NT2/D1 (cell line): ENCODE data around the gene PRAMEF14.
"Not testable (repeated sequence)": the region's sequence is repeated elsewhere in the genome, so short reads cannot be mapped to it uniquely, and the experiment has no call there.

Experiments used
- DNase-seq: peaks from one replicate; pipeline ENCODE4 v3.0.0-alpha.2; 2011; ENCODE audit warnings: low read depth, low spot score
- H3K27me3 ChIP-seq: 2 replicates; pipeline ENCODE4 v1.6.0; 2011; ENCODE audit warnings: mild to moderate bottlenecking; ENCODE audit not compliant: insufficient read length, insufficient read depth
- H3K36me3 ChIP-seq: 2 replicates; pipeline ENCODE4 v1.6.1; 2011; ENCODE audit warnings: mild to moderate bottlenecking, low read length, mixed read lengths; ENCODE audit not compliant: insufficient read depth, insufficient read length
- H3K4me1 ChIP-seq: 2 replicates; pipeline ENCODE4 v1.5.1; 2011; ENCODE audit not compliant: insufficient read depth, insufficient read length
- H3K4me3 ChIP-seq: 2 replicates; pipeline ENCODE4 v1.5.1; 2011; ENCODE audit warnings: low read depth; ENCODE audit not compliant: insufficient read length
- H3K9ac ChIP-seq: 2 replicates; pipeline ENCODE4 v1.6.0; 2011; ENCODE audit warnings: low read depth; ENCODE audit not compliant: insufficient read length
- H3K9me3 ChIP-seq: 2 replicates; pipeline ENCODE4 v1.5.1; 2011; ENCODE audit warnings: mild to moderate bottlenecking, low read length; ENCODE audit not compliant: insufficient read depth

The PRAMEF14 gene, protein sequence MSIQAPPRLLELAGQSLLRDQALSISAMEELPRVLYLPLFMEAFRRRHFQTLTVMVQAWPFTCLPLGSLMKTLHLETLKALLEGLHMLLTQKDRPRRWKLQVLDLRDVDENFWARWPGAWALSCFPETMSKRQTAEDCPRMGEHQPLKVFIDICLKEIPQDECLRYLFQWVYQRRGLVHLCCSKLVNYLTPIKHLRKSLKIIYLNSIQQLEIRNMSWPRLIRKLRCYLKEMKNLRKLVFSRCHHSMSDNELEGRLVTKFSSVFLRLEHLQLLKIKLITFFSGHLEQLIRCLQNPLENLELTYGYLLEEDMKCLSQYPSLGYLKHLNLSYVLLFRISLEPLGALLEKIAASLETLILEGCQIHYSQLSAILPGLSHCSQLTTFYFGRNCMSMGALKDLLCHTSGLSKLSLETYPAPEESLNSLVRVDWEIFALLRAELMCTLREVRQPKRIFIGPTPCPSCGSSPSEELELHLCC

GRCh38 chr1:13347034-13347433, at the start of gene PRAMEF14:
TSS of gene PRAMEF14 (minus strand) at chr1:13347134. CDS start at chr1:13345314, 1,820 bp downstream.
- H3K36me3 ChIP-seq, H3K4me1 ChIP-seq, H3K9me3 ChIP-seq, H3K4me3 ChIP-seq, H3K9ac ChIP-seq, H3K27me3 ChIP-seq, DNase-seq: not testable (repeated sequence)

GRCh38 chr1:13395311-13395710, 48.4 kb upstream of the PRAMEF14 start:
- not testable (repeated sequence) for H3K9ac ChIP-seq, H3K4me3 ChIP-seq

GRCh38 chr1:13394761-13395160, 47.8 kb upstream of the PRAMEF14 start:
- not testable (repeated sequence) for DNase-seq, H3K9ac ChIP-seq, H3K4me1 ChIP-seq, H3K9me3 ChIP-seq, H3K36me3 ChIP-seq, H3K27me3 ChIP-seq, H3K4me3 ChIP-seq

More at GRCh38 chr1:13395311-13395710, 48.4 kb upstream of the PRAMEF14 start:
- not testable (repeated sequence) for H3K36me3 ChIP-seq, H3K27me3 ChIP-seq, H3K9me3 ChIP-seq, DNase-seq, H3K4me1 ChIP-seq

GRCh38 chr1:13393004-13393403, 46.1 kb upstream of the PRAMEF14 start:
- not testable (repeated sequence) for H3K36me3 ChIP-seq, DNase-seq, H3K27me3 ChIP-seq, H3K9me3 ChIP-seq, H3K4me3 ChIP-seq, H3K4me1 ChIP-seq, H3K9ac ChIP-seq

DNA sequence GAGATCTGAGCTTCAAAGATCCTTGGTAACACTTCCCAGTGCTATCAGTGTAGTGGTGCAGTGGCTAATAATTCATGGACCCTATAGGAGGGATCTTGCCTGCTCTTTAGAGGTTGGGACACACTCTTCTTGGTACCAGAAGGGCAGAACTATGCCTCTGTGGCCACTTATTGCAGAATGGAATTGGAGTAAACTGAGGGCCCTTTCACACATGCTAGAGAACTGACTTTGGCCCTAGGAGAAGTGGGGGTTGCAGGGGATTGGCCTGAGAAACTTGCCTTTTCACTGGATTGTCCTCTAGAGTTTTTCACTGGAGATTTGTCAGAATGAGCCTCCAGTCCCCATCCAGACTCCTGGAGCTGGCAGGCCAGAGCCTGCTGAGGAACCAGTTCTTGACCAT, 42.4 kb upstream of the PRAMEF14 start, which contains the start of gene PRAMEF17:
TSS of gene PRAMEF17 (plus strand) at position 301 of the 400 bp plus-strand sequence. CDS start at position 327, 26 bp downstream.
- H3K9me3 ChIP-seq, H3K9ac ChIP-seq, DNase-seq, H3K4me1 ChIP-seq, H3K36me3 ChIP-seq, H3K4me3 ChIP-seq, H3K27me3 ChIP-seq: not testable (repeated sequence)

DNA sequence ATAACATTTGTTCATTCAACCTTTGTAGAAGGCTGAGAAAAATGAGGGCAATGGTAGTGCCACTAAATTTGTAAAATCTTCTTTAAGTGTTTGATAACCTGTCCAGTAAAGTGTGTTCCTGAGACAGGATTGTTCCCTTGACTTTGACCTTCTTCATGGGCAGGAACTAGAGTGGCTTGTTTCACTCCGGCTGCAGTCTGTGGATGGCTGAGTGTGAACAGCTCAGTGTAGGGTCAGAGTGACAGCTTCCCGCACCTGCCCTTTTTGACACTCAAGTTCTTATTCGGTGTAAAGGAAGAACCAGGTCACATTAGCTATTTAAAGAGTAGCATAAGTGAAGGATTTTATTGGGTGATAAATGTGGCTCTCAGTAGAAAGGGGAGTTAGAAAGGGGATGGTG, 33.4 kb upstream of the PRAMEF14 start:
- not testable (repeated sequence) for DNase-seq, H3K4me1 ChIP-seq, H3K9ac ChIP-seq, H3K27me3 ChIP-seq, H3K36me3 ChIP-seq, H3K9me3 ChIP-seq, H3K4me3 ChIP-seq

GRCh38 chr1:13378983-13379382, 32.0 kb upstream of the PRAMEF14 start:
- not testable (repeated sequence) for H3K27me3 ChIP-seq, H3K9me3 ChIP-seq, H3K4me1 ChIP-seq, DNase-seq, H3K9ac ChIP-seq, H3K4me3 ChIP-seq, H3K36me3 ChIP-seq

- H3K36me3 ChIP-seq, H3K4me3 ChIP-seq, H3K9me3 ChIP-seq, DNase-seq, H3K4me1 ChIP-seq, H3K27me3 ChIP-seq, H3K9ac ChIP-seq: not testable (repeated sequence)
These were observed 21.6 kb upstream of the PRAMEF14 start for GRCh38 chr1:13368544-13368943.

DNA sequence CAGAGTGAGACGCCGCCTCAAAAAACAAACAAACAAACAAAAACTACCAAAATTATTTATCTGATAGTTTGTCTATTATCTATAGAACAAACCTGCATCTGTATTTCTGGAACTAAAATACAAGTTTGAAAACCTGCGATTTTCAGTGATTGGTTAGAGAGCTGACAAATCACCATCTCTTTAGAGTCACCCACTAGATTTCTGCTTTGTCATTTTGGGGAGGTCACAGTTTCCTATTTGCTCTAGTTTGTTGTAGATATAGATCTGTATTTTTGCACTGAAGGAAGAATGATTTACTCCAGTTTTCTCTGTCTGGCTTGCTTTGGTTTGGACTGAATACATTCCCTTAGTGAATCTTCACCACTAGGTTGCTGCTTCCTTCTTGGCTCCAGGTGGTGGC, 19.6 kb upstream of the PRAMEF14 start:
- H3K36me3 ChIP-seq: not testable (repeated sequence)

DNA sequence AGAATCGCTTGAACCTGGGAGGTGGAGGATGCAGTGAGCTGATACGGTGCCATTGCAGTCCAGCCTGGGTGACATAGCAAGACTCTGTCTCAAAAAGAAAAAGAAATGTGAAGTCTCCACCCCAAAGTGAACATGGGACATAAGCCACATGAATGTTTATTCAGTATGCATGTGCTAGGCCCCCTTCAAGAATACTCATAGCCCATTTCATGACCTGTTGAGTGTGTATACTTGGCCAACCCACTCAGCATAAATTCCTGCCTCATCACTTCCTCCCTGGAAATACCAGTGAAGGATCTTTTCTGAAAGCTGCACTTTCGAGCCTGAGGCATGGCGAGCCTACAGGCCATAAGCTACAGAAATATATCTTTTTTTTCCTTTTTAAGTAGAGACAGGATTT, 18.0 kb upstream of the PRAMEF14 start:
- not testable (repeated sequence) for DNase-seq, H3K36me3 ChIP-seq

More for the DNA sequence above, 19.6 kb upstream of the PRAMEF14 start:
- DNase-seq, H3K9ac ChIP-seq, H3K27me3 ChIP-seq, H3K9me3 ChIP-seq, H3K4me1 ChIP-seq, H3K4me3 ChIP-seq: not testable (repeated sequence)

GRCh38 chr1:13362364-13362763, 15.4 kb upstream of the PRAMEF14 start:
- DNase-seq, H3K4me1 ChIP-seq, H3K36me3 ChIP-seq, H3K9me3 ChIP-seq, H3K9ac ChIP-seq, H3K4me3 ChIP-seq, H3K27me3 ChIP-seq: not testable (repeated sequence)

More for the DNA sequence above, 18.0 kb upstream of the PRAMEF14 start:
- H3K27me3 ChIP-seq, H3K9me3 ChIP-seq, H3K4me1 ChIP-seq, H3K4me3 ChIP-seq, H3K9ac ChIP-seq: not testable (repeated sequence)

DNA sequence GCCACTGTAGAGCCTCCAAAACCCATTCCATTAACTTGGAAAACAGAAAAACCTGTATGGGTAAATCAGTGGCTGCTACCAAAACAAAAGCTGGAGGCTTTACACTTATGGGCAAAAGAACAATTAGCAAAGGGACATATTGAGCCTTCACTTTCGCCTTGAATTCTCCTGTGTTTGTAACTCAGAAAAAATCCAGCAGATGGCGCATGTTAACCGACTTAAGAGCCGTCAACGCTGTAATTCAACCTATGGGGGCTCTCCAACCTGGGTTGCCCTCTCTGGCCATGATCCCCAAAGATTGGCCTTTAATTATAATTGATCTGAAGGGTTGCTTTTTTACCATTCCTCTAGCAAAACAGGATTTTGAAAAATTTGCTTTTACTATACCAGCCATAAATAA, 9.8 kb upstream of the PRAMEF14 start:
- H3K9me3 ChIP-seq, H3K4me3 ChIP-seq, H3K27me3 ChIP-seq, H3K4me1 ChIP-seq, H3K36me3 ChIP-seq, H3K9ac ChIP-seq: not testable (repeated sequence)
- peak; percentile 42 for DNase-seq
